Activated T-cell treated with anti-CD3 and anti-CD28 coated beads for 4 hours (primary cell): ENCODE results near the gene NGF.
"Not testable (repeated sequence)": the region's sequence is repeated elsewhere in the genome, so short reads cannot be mapped to it uniquely, and the experiment has no call there.

Experiments used
- DNase-seq: peaks from one replicate; pipeline ENCODE4 v3.0.0-alpha.2; 2020

Gene NGF

DNA sequence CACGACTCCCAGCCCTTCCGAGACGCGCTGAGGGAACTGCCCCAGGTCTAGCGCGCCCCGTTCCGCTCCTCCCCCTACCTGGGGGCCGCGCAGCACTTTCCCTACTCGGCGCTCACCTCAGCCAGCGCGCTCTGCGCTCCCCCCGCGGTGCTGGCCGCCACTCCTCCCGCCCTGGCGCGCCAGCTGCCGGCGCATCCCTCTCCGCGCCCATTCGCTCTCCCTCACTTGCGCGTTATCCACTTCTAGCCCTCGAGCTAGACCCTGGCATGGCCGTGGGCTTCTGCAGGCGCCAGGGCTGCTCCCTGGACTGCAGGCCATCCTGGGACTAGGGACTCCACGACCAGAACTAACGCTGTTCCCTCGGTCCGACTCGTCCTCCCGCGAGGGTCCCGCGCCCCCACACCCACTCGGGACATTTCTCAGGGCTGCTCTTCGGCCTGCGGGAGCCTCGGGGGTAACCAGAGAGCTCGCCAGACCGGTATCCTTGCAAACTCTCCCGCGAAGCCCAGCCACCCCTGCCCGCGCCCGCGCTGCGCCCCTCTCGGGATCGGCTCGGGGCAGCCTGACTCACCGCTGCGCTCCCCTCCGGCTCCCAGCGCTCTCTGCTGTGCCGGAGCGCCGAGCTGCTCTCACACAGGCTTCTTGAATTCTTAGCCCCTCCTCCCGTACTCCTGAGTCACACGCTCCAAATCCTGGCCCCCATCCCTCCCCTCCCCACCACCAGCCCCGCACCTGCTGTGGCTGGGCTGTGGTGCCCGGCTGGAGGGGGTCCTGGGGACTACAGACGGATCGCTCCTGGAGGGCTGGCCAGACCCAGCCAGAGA is at the start of gene NGF:
TSS of gene NGF (minus strand) at position 617 of the 824 bp plus-strand sequence. CDS start 51,454 bp downstream, outside the sequence.
- no peak for DNase-seq

DNA sequence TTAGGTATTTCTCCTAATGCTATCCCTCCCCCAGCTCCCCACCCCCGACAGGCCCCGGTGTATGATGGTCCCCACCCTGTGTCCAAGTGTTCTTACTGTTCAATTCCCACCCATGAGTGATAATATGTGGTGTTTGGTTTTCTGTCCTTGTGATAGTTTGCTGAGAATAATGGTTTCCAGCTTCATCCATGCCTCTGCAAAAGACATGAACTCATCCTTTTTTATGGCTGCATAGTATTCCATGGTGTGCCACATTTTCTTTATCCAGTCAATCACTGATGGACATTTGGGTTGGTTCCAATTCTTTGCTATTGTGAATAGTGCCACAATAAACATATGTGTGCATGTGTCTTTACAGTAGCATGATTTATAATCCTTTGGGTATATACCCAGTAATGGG is 45.4 kb upstream of the NGF start:
- DNase-seq, result not testable (repeated sequence)

DNA sequence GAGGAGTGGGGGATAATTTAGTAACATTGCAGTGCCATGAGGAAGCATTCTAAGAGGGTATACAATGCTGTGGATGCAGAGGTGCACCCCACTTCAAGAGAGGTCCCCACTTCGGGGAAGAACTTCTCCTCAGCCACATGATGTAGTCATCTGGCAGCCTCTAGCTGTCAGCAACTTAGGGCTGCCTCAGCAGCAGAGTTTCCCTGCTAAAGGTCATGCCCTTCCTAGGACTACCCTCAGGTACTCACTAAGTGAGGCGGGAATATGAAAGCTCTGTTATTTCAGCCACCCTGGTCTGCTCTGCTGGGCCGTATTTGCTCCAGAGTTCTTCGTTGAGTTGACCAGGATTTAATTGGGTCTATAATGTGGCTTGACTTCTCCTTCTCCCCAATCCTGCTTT is 41.9 kb upstream of the NGF start:
- no peak for DNase-seq

DNA sequence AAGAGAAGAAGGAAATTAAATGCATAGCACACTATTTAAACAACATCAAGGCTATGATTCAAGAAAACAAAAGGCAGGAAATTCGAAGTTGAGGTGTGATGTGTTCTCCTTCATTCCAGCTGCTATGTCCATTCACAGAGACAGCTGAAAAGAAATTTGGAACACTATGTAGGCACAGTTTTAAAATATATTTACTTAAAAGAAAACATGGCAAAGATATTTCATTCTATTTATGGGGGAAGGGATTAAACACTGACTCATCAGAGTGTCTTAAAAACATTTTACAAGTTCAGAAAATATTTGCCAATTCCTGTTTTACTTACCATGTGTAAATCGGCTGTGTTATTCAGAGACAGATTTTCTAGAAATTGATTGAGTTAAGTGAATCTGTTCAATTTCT is 39.4 kb upstream of the NGF start:
- DNase-seq, result no peak

GRCh38 chr1:115374598-115374997 is 36.5 kb upstream of the NGF start:
- DNase-seq, result no peak

- no peak for DNase-seq
Measured at GRCh38 chr1:115373305-115373704, 35.3 kb upstream of the NGF start.

GRCh38 chr1:115365738-115366137 is 27.7 kb upstream of the NGF start:
- DNase-seq, result no peak

DNA sequence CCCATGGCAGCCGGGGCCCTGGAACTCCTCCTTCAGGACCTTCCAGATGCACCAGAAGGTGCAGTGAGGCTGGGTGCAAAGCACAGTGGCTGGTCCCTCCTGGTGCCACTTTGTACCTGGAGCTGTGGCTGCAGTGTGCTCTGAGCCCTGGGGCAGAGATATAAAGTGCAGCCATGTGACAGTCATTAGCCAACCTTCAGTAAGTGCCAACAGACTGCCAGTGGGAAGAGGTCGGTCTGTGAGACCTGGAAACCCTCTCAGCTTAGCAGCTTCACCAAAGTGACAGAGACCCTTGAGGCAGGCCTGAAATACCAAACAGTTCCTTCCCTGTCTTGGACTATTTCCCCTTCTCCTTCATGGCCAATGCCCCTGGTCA is 26.7 kb upstream of the NGF start:
- DNase-seq, result no peak

DNA sequence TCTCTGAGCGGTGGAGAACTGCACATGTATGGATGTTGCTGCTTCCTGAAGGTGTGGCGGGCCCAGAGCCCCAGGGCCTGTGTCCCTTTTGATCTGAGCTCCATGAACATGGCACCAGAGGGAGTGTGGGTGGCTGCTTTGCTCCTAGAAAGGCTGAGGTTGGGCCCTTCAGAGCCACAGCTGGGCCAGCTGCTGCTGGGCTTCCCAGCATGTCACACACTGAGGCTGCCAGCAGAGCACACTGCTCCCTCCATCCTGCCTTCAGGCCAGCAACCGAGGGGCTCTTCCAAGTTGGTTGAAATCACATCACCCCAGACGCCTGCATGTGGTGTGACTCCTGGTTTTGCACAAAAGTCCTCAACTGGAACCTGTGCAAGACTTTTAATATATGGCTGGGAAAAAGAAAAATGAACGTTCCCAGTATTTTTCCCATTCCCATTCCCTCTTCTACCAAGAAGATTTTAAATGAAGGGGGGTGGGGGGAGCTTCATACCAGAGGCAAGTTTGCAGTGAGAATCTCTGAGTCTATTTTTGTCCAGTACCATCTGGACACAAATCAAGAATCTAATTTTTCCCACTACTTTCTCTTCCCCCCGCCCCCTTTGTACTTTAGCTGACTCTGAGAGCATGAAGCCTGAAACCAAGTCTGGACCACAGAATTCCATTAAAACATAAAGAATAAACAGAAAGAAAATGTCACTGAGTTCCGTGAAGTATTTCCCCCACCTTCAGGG is 26.2 kb upstream of the NGF start:
- DNase-seq, result no peak

GRCh38 chr1:115363171-115363570 is 25.1 kb upstream of the NGF start:
- DNase-seq, result no peak

- DNase-seq, result not testable (repeated sequence)
Measured at GRCh38 chr1:115360505-115361129, 22.6 kb upstream of the NGF start.

DNA sequence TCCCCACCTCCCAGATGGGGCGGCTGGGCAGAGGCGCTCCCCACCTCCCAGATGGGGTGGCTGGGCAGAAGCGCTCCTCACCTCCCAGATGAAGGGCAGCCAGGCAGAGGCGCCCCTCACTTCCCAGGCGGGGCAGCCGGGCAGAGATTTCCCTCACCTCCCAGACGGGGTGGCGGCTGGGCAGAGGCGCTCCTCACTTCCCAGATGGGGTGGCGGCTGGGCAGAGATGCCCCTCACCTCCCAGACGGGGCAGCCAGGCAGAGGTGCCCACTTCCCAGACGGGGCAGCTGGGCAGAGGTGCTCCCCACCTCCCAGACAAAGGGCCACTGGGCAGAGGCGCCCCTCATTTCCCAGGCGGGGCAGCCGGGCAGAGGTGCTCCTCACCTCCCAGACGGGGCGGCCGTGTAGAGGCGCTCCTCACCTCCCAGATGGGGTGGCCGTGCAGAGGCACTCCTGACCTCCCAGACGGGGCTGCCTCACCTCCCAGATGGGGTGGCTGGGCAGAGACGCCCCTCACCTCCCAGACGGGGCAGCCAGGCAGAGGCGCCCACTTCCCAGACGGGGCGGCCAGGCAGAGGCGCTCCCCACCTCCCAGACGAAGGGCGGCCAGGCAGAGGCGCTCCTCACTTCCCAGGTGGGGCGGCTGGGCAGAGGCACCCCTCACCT is 21.9 kb upstream of the NGF start:
- not testable (repeated sequence) for DNase-seq

- DNase-seq, result no peak
Measured at GRCh38 chr1:115356356-115356755, 18.3 kb upstream of the NGF start.

GRCh38 chr1:115355069-115355468 is 17.0 kb upstream of the NGF start:
- no peak for DNase-seq

- no peak for DNase-seq
Measured at GRCh38 chr1:115351143-115351542, 13.1 kb upstream of the NGF start.

GRCh38 chr1:115348636-115349035 is 10.6 kb upstream of the NGF start:
- DNase-seq, result no peak

- DNase-seq, result no peak
Measured at GRCh38 chr1:115347282-115347681, 9.2 kb upstream of the NGF start.

- no peak for DNase-seq
Measured at GRCh38 chr1:115343200-115343737, 5.2 kb upstream of the NGF start.

DNA sequence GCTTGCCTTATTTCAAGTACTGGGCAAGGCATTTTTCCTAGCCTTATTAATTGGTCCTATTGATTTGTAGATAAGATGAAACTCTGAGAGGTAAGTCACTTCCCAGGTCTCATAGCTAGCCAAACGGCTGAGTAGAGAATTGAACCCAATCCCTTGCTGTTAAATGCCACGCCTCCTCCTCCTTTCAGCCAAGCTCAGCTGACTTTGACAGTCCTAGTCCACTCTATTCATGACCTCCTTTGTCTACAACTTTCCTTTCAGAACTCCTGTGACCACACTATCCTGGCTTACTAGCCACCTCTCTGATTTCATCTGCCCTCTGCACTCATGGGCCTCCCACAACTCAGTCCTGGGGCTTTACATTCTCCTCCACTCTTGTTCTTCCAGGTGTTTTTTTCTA is 3.9 kb upstream of the NGF start:
- no peak for DNase-seq

DNA sequence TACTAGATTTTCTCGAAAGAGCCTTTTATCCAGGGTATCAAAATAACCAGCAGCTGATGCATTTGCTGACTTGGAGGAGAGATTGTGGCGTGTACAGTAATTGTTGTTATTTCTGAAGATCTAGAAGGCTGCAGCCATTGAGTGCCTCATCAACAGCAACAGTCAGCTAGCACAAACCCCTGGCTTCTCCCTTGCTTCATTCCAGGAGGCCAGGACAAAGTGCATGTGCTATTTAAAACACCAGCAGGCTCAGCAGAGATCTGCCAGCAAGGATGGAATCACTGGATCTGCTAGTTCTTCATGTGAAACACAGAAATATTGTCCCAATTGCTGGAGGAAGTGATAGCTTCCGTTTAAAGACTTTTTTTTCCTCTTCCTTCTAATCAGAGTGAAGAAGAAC is 2.8 kb upstream of the NGF start:
- no peak for DNase-seq

GRCh38 chr1:115338457-115338820 is 390 bp upstream of the NGF start:
- DNase-seq, result no peak

DNA sequence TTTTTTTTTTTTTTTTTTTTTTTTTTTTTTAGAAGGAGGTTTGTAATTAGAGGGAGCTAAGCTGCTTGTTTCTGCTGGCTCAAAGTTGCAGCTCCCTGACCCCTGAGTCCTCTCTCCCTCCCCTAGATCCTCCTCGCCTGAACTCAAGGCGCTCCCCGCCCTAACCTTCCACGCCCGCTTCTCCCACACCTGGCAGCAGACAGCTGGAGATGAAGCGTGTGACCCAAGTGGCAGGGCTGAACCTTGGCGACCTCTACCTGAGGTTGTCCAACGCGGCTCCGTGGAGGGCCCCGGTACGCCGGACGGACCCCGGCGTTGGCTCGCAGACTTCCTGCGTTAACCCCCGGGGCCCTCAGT is 795 bp downstream of the NGF start:
- no peak for DNase-seq

- no peak for DNase-seq
Measured at GRCh38 chr1:115336741-115337140, 1.3 kb downstream of the NGF start.
